Fibroblast of skin of left biceps (primary cell): Measurements from ENCODE around the gene SIRT2.
"Not testable (repeated sequence)": the region's sequence is repeated elsewhere in the genome, so short reads cannot be mapped to it uniquely, and the experiment has no call there.

Experiments used
- DNase-seq, 2 experiments: peaks; one replicate each; pipeline ENCODE4 v3.0.0-alpha.2; 2013; ENCODE audit warnings: low read depth in 2 of 2

Gene SIRT2

GRCh38 chr19:38899447-38900201, at the start of gene SIRT2, which contains the start of gene NFKBIB:
Gene SIRT2, minus strand, starts transcription at chr19:38899618. Its CDS starts 97 bp downstream, at chr19:38899521.
Gene NFKBIB, plus strand, starts transcription at chr19:38899969. Its CDS starts 64 bp downstream, at chr19:38900033.
- peak; percentile 99 for DNase-seq

- DNase-seq: no peak
Measured at GRCh38 chr19:38946229-38947010, 47.0 kb upstream of the SIRT2 start.

- DNase-seq: no peak
Measured at GRCh38 chr19:38945562-38946228, 46.3 kb upstream of the SIRT2 start.

GRCh38 chr19:38944981-38945506, 45.6 kb upstream of the SIRT2 start:
- no peak for DNase-seq

- no peak for DNase-seq
Measured at GRCh38 chr19:38942471-38943181, 43.2 kb upstream of the SIRT2 start.

- DNase-seq: no peak
Measured at GRCh38 chr19:38941979-38942378, 42.6 kb upstream of the SIRT2 start.

GRCh38 chr19:38941466-38941865, 42.0 kb upstream of the SIRT2 start:
- not testable (repeated sequence) for DNase-seq

- no peak for DNase-seq
Measured at GRCh38 chr19:38939957-38940356, 40.5 kb upstream of the SIRT2 start.

GRCh38 chr19:38933544-38933943, 34.1 kb upstream of the SIRT2 start:
- no peak for DNase-seq

GRCh38 chr19:38932425-38933179, 33.2 kb upstream of the SIRT2 start:
- DNase-seq: no peak

- DNase-seq: no peak
Measured at GRCh38 chr19:38931521-38931793, 32.0 kb upstream of the SIRT2 start.

- peak; percentile 96 to 97 for DNase-seq
Measured at GRCh38 chr19:38930776-38931520, 31.5 kb upstream of the SIRT2 start, which contains the start of gene MRPS12. Gene MRPS12, plus strand, starts transcription at chr19:38930944. Its CDS starts 351 bp downstream, at chr19:38931295.

- peak; percentile 76 to 79 for DNase-seq
Measured at GRCh38 chr19:38929929-38930775, 30.7 kb upstream of the SIRT2 start, which contains the start of gene SARS2. Gene SARS2, minus strand, starts transcription at chr19:38930763. Its CDS starts 27 bp downstream, at chr19:38930736.

- DNase-seq: no peak
Measured at GRCh38 chr19:38928391-38929001, 29.1 kb upstream of the SIRT2 start.

- DNase-seq: no peak
Measured at GRCh38 chr19:38924388-38924787, 25.0 kb upstream of the SIRT2 start.

GRCh38 chr19:38922482-38922881, 23.1 kb upstream of the SIRT2 start:
- DNase-seq: no peak

GRCh38 chr19:38921420-38922274, 22.2 kb upstream of the SIRT2 start:
- no peak for DNase-seq
